Thoracic aorta (tissue), 2 donors: Measurements from ENCODE around the gene CDCA7L. TPM values are rescaled to one million over a fixed set of nuclear protein-coding genes. Genes with fewer than 3 reads are reported as not detected.
"Not testable (repeated sequence)": the region's sequence is repeated elsewhere in the genome, so short reads cannot be mapped to it uniquely, and the experiment has no call there.

Experiments
- ATAC-seq: fragments of 150-250 bp; one replicate; pipeline ENCODE4 v1.8.0; 2017; ENCODE audit warnings: low read depth; ENCODE audit not compliant: insufficient number of reproducible peaks, low FRiP score
- DNase-seq: peaks from one replicate; pipeline ENCODE4 v3.0.0-alpha.2; 2020; ENCODE audit warnings: low spot score
- H3K27ac ChIP-seq, 2 donors: fragments of 200-600 bp; sonication (generic); 1 replicate in 1 of 2; 2 replicates in 1 of 2; pipeline ENCODE4 v1.5.1; 2016; ENCODE audit warnings: mild to moderate bottlenecking in 2 of 2, moderate library complexity in 2 of 2
- H3K27me3 ChIP-seq: fragments of 200-600 bp; sonication (generic); replicated peaks from 2 replicates; pipeline ENCODE4 v1.6.0; 2016; ENCODE audit warnings: mild to moderate bottlenecking; ENCODE audit not compliant: insufficient read depth
- H3K36me3 ChIP-seq: fragments of 200-600 bp; sonication (generic); one replicate; pipeline ENCODE4 v1.5.1; 2016
- H3K4me1 ChIP-seq, 2 donors: fragments of 200-600 bp; sonication (generic); 1 replicate in 1 of 2; 2 replicates in 1 of 2; pipeline versions ENCODE4 v1.5.1 to v1.6.0; 2016; ENCODE audit warnings: low read depth in 2 of 2, mild to moderate bottlenecking in 1 of 2; ENCODE audit not compliant: control insufficient read depth in 1 of 2
- H3K4me3 ChIP-seq: fragments of 200-600 bp; sonication (generic); 2 replicates; pipeline ENCODE4 v1.5.1; 2016; ENCODE audit warnings: mild to moderate bottlenecking
- H3K9me3 ChIP-seq: fragments of 200-600 bp; sonication (generic); 2 replicates; pipeline ENCODE4 v1.5.1; 2016
- CTCF ChIP-seq: fragments of 200-600 bp; sonication (generic); IDR thresholded peaks from one replicate; pipeline ENCODE4 v1.5.1; 2019; ENCODE audit warnings: antibody characterized with exemption
- total RNA-seq, 2 donors: library from RNA; depleted of rRNA; stranded (reverse); fragments of >200 nt; gene quantifications; one replicate each; pipeline versions ENCODE4 v1.1.0 to v1.2.3, GENCODE V29; 2016

CDCA7L gene
- total RNA-seq, 2 donors from 2014 or later, result 2.5 to 13.9 TPM

GRCh38 chr7:21868576-21868850 is 77.2 kb downstream of the CDCA7L start:
- DNase-seq, result no peak
- Histone ChIP-seq H3K27me3 (no peaks in the 10 kb centered on the region), H3K4me3 (no peak overlapping the region), H3K27ac (no peak overlapping the region), H3K9me3 (no peaks in the 10 kb centered on the region), H3K4me1 (no peaks in the 10 kb centered on the region), H3K36me3 (no peaks in the 10 kb centered on the region)
- no peak for TF ChIP-seq CTCF
- ATAC-seq, result no peak

- ATAC-seq (no peak), DNase-seq (no peak)
- no peak for TF ChIP-seq CTCF
- Histone ChIP-seq H3K4me3 (no peak overlapping the region), H3K27ac (no peak overlapping the region), H3K9me3 (no peaks in the 10 kb centered on the region), H3K27me3 (no peaks in the 10 kb centered on the region), H3K4me1 (no peaks in the 10 kb centered on the region), H3K36me3 (no peaks in the 10 kb centered on the region)
These were observed 77.7 kb downstream of the CDCA7L start for GRCh38 chr7:21867816-21868575.

- Histone ChIP-seq H3K4me3 (no peak overlapping the region), H3K36me3 (no peaks in the 10 kb centered on the region), H3K4me1 (no peaks in the 10 kb centered on the region), H3K9me3 (no peaks in the 10 kb centered on the region), H3K27me3 (no peaks in the 10 kb centered on the region), H3K27ac (no peak overlapping the region)
- DNase-seq, result no peak
- ATAC-seq, result no peak
- TF ChIP-seq CTCF, result no peak
These were observed 78.5 kb downstream of the CDCA7L start for GRCh38 chr7:21867226-21867625.

GRCh38 chr7:21866731-21867130 is 79.0 kb downstream of the CDCA7L start:
- Histone ChIP-seq H3K4me3 (no peak overlapping the region), H3K27ac (no peak overlapping the region), H3K9me3 (no peaks in the 10 kb centered on the region), H3K27me3 (no peaks in the 10 kb centered on the region), H3K36me3 (no peaks in the 10 kb centered on the region), H3K4me1 (no peaks in the 10 kb centered on the region)
- ATAC-seq, result no peak
- DNase-seq, result no peak
- no peak for TF ChIP-seq CTCF

- H3K27ac ChIP-seq, ATAC-seq, DNase-seq, H3K4me3 ChIP-seq, H3K9me3 ChIP-seq, H3K4me1 ChIP-seq, H3K27me3 ChIP-seq, H3K36me3 ChIP-seq: not testable (repeated sequence)
These were observed 80.0 kb downstream of the CDCA7L start for GRCh38 chr7:21865631-21866204.

GRCh38 chr7:21851559-21851967 is 94.1 kb downstream of the CDCA7L start:
- H3K4me3 ChIP-seq, result no peak overlapping the region
- H3K27ac ChIP-seq, result no peak overlapping the region
- DNase-seq, result no peak
- TF ChIP-seq CTCF, result no peak
- no peaks in the 10 kb centered on the region for H3K4me1 ChIP-seq
- H3K27me3 ChIP-seq, result no peaks in the 10 kb centered on the region
- H3K9me3 ChIP-seq, result no peaks in the 10 kb centered on the region
- no peak for ATAC-seq
- no peaks in the 10 kb centered on the region for H3K36me3 ChIP-seq
